GM18951 (cell line): Measurements from ENCODE around the gene SCN5A.
"Not testable (repeated sequence)": the region's sequence is repeated elsewhere in the genome, so short reads cannot be mapped to it uniquely, and the experiment has no call there.

ENCODE experiments used
- POLR2A ChIP-seq: IDR thresholded peaks from 4 replicates; pipeline ENCODE4 v1.6.1; 2011; ENCODE audit warnings: mild to moderate bottlenecking; ENCODE audit not compliant: insufficient read length, insufficient read depth; ENCODE audit errors: extremely low read depth
- in situ Hi-C: fragments of 300-500 bp; cut with MboI; formaldehyde crosslinking; loops from one replicate; pipeline ENCODE4 v1.12.0; 2022; ENCODE audit warnings: low sequenced_read_pairs, mixed read lengths, inconsistent platforms; ENCODE audit not compliant: unreplicated experiment

Gene SCN5A

DNA sequence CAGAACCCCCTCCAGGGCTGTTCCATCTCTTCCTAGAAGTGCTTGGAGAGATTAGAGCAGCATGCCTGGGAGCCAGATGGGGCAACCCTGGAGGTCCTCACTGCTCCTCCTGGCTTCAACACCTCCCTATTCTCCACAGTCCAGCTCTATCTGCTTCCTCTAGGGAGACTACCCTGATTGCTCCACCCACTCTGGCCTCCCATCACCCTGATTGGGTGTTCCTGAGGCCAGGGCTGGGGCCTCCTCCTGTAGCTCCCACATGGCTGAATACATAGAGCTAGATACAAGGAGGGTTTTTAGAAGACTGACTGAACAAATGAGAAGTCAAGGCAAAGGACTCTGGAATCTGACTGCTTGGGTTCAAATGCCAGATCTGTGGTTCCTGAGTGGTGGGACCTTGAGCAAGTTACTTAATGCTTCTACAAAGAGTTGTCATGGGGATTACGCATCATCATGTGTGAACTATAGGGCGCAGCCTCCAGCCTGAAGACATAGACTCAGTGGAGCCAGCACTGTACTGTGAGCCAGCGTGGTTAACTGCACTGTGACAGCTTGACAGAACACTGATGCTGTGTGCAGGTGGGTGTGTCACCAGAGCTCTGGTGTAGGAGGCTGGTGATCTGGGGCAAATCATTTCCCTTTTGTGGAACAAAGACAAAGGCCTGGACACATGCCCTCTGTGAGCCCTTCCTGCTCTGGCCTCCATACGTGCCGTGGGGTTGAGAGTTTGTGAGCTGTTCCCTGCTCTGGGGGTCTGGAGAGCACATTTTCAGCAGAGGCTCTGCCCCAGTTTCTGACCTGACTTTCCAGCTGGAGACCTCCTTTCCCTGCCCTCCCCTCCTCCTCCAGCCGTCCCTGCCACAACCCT lies 74.8 kb downstream of the SCN5A start:
- no peak for TF ChIP-seq POLR2A
- in situ Hi-C loops = no loop called here

DNA sequence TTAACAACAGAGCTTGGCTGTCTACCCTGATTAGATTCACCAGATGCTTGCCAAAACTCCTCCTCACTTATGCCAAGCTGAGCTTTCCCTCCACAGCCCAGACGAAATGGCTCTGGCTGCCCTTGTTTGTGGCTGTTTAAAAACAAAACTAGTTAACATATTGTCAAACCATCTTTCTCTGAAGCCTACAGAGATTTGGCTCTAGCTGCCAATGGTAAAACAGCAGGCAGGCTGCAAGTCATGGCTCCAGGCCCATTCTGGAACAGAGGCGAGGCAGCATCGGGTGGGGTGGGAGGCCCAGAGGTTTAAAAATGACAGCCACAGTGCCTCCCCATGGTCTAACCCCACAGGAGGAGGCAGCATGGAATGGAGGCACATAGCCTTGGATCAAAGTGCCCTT lies 75.9 kb downstream of the SCN5A start:
- TF ChIP-seq POLR2A = no peak
- in situ Hi-C loops = no loop called here

DNA sequence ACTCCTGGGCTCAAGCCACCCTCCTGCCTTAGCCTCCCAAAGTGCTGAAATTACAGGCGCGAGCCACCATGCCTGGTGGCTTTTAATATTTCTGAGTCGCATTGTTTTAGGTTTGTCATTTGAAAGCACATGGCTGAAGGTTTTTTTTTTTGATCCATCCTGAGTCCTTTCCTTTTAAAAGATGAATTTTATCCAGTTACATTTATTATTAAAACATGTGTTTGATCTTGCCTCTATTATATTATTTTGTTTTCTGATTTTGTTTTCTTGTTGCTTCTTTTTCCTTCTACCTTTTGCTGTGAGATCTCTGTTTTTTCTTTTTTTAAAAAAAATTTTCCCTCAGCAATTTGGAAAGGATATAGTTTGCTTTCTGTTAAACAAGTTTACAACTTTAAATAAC lies 76.4 kb downstream of the SCN5A start:
- in situ Hi-C loops = no loop called here
- TF ChIP-seq POLR2A = no peak

DNA sequence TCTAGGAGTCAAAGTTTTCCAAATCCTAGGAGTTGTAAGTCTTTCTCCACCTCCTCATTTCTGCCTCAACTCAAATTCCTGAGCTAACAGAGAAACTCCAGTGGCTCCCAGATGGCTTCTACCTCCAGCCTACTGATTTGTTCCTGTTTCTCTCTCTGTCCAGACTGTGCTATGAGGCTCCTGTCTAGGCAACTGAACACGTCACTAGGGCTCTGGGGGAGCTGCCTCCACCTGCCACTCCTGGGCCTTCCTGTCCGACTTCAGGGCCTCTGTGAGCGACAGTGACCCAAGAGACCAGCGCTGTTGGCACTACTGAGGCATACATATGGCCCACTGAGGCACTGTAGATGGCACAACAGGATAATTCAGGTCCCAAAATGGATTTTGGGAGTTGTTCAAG lies 82.0 kb downstream of the SCN5A start:
- TF ChIP-seq POLR2A = no peak
- in situ Hi-C loops = no loop called here

DNA sequence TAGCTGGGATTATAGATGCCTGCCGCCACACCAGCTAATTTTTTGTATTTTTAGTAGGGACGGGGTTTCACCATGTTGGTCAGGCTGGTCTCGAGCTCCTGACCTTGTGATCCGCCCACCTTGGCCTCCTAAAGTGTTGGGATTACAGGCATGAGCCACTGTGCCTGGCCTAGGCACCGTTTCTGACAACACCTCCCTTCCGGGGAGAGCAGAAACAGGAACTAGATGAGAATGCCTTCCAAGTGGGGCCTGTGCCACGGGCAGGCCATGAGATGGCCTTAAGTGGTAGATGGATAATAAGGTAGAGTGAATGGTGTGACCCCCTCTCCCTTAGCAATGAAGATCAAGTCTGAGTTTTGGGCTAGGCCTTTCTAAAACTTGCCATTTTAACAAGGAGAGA lies 82.7 kb downstream of the SCN5A start:
- in situ Hi-C loops = not testable (repeated sequence)

DNA sequence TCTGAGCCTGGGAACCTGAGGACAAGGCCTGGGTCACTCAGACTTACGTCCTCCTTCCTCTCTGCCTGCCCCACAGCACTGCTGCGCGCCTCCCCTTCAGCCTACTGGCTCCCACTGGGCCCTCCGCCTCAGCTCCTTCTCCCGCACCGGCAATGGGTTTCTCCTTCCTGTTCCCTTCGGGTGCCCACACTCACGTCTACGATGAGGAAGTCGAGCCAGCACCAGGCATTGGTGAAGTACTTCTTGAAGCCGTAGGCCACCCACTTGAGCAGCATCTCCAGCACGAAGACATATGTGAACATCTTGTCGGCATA lies 83.3 kb downstream of the SCN5A start:
- in situ Hi-C loops = no loop called here
- TF ChIP-seq POLR2A = no peak

DNA sequence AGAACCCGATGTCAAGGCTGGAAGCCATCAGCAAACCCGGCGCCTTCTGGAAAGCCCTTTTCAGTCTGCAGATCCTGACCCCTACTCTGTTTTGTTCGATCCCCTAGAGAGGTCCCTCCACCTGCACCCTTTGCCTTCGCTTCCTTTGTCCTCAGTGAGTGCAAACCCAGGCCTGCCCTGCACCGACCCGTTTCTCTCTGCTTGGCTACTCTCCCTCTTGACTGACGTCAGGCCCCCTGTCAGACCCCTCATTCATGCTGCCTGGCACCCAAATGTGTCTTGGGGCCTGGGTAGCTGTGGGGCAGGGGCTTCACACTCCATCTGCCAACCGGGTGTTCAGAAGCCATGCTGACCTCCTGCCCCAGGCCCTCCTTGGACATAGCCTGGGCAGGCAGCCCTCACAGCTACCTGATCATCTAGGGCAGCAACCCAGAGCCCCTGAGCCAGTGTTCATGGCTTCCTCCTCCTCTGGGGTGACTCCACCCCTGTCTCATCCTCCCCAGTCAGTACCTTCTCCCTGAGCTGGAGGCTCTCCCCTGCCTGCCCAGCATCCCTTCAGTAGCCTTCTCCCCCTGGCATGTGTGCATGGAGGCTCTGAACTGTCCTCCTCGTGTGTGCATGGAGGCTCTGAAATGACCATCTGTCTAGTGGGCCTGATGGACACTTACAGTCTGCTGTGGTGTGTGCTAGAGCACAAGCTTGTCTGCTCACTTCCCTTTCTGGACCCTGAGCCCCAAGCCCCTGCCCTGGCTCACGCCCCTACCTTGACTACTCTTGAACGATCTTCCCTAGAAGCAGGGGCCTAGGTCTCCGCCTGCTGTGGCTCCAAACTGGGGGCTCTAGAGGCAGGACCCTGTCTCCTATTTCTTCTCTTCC lies 83.9 kb downstream of the SCN5A start:
- no peak for TF ChIP-seq POLR2A
- in situ Hi-C loops = no loop called here

DNA sequence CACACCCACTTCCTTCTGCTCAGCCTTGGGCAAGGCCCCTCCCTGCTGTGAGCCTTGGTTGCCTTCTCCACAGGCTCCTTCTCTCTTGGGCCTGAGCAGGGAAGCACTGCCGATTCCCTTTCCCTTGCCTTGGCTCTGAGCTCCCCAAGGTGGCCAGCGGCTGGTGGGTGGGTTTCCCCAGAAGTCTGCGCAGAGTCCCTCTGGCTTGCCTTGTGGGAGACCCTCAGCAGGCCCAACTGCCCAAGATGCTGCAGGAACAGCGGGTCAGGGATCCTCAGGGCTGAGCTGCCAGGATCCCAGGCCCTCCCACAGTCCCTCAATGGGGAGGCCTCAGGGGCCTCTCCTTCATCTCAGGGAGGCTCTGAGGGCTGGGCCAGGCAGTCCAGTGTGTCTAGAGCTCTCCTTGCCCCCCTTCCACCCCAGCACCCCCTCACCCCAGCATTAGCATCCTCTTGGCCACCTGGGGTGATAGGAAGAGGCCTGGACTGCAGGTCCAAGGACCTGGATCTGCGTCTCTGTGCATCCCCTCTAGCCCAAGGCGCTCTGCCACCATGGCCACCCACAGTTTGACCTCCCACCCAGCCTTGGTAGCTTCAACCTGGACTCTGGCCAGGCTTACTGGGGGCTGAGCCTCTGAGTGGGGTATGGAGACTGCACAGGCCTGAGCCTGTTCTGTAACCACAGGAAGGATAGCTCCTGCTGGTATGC lies 84.7 kb downstream of the SCN5A start:
- TF ChIP-seq POLR2A = no peak
- in situ Hi-C loops = no loop called here

DNA sequence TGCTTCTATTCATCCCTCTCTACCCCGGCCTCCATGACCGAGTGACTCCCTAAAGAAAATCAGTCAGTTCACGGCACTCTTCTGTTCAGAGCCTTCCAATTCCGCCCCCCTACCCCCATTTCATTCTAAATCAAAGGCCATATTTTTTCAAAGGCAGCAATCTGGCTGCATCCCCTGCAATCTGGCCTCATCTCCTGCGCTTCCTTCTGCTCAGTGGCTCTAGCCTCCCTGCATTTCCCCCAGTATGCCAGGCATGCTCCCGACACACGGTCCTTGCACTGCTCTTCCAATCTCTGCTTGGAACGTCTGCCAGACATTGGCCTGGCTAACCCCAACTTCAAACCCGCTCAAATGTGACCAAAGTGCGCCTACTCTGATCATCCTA lies 85.6 kb downstream of the SCN5A start:
- in situ Hi-C loops = no loop called here

DNA sequence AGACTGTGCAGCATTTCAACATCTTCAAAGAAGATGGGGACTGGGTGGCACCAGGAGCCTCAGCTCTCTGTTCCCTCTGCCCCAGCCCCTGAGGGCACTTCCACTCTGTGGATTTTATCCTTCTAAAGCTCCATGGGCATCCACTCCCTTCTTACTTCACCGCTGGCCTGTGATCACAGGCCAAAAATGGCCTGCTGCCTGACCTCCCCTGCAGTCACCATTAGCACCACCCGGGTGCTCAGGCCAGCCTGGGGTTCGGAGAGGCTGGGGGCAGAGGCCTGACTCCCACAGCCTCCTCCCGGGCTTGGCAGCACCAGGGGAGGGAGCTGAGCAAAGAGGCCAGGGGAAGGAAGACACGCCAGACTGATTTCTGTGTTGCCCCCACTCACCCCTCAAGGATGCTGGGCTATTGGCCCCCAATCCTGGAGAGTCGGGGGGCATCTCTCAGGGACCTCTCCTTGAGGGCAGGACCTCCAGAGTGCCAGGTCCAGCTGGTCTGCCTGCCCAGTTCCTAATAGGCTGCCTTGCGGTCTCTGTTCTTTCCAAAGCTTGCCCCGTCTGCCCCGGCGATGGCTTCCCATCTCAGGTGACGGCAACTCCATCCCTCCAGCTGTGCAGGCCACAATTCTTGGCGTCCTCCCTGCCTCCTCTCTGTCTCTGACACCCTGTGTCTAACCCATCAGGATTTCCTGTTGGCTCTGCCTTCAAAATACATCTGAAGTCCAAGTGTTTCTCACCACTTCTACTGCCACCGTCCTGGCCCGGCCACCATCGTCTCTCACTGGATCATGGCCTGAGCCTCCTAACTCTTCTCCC lies 86.2 kb downstream of the SCN5A start:
- no peak for TF ChIP-seq POLR2A
- in situ Hi-C loops = no loop called here

More for the DNA sequence above, 85.6 kb downstream of the SCN5A start:
- TF ChIP-seq POLR2A = no peak

DNA sequence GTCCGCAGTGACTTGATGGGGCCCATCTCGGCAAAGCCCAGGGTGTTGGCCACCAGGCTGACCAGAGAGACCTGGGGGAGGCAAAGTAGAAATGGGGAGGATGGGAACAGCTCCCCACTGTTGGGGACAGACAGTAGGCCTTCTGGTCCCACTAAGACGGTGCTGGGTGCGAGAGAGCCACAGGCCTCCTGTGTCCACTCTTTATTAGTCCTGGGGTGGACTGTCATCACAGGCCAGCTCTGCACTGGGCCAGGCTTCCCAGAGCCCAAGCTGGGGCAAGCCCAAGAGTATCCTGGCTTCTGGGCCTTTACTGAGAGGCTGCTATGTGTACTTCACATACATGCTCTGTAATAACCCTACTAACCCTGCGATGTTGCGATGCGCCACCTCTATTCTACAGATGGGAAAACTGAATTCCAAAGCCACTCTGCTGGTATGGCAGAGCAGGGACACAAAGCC lies 87.0 kb downstream of the SCN5A start:
- TF ChIP-seq POLR2A = no peak
- in situ Hi-C loops = no loop called here

DNA sequence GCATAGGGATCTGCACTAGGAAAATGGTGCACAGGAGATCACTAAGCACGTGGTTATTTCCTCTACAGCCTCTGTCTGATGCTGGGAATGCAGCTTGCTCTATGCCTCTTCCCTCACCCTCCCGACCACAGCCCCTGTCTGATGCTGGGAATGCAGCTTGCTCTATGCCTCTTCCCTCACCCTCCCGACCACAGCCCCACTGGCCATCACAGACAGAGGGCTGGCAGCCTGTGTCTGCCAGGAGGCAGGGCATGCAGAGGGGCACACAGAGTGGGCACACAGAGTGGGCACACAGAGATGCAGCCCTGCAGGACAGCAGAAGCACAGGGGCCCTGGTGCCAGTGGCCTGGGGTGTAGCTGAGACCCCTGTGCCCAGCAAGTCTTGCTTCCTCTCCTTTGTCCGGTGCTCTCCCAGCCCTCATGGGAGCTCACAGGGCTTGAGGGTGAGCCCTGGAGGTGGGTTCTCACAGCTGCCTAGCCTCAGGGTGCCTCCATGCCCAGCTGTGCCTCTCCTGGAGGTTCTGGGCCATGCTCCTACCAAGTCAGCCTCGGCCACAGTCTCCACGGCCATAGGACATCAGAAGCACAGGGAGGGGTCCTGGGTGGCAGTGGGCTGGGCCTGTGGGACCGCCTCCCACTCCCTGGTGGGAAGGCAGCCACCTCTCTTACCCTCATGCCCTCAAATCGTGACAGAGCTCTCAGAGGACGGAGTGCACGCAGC lies 87.6 kb downstream of the SCN5A start:
- no peak for TF ChIP-seq POLR2A
- in situ Hi-C loops = no loop called here
